Measurements from ENCODE around the gene NUDT9. TPM values are rescaled to one million over a fixed set of nuclear protein-coding genes. Genes with fewer than 3 reads are reported as not detected.
"Not testable (repeated sequence)": the region's sequence is repeated elsewhere in the genome, so short reads cannot be mapped to it uniquely, and the experiment has no call there.

The NUDT9 gene
- total and polyA plus RNA-seq, 11 donors, result 17.1 to 56.6 (median 26.4) TPM

GRCh38 chr4:87388901-87389300 lies 33.5 kb upstream of the NUDT9 start:
- H3K4me1 ChIP-seq, result peaks cover 0 to 43% (median 12%) of the 10 kb centered on the region in 12 donors
- intact Hi-C loops (cut with DNase I), result loop anchor here in 1 of 10 donors (10.0 kb wide), 2 partner anchors 146 to 286 kb away; no protein-coding TSS in a partner anchor
- peaks cover 0 to 31% (median 0%) of the 10 kb centered on the region in 12 donors for H3K9me3 ChIP-seq
- WGBS, 4 donors, result 83 to 90% (median 88%) methylated on average over 3 of the region's 3 CpGs
- peak overlapping the region in 1 of 12 donors; percentile 94 for H3K27ac ChIP-seq
- peak overlapping the region in 9 of 12 donors; percentile 63 to 82 (median 72) for H3K4me3 ChIP-seq
- peaks cover 0 to 1% (median 0%) of the 10 kb centered on the region in 9 donors for H3K36me3 ChIP-seq
- H3K27me3 ChIP-seq, result no peaks in the 10 kb centered on the region
- ATAC-seq (no peak), DNase-seq (no peak)
- TF ChIP-seq POLR2A (IDR thresholded peaks at IDR 0.05), result no peak
- TF ChIP-seq CTCF (IDR thresholded peaks at IDR 0.05), result no peak

- 79 to 86% (median 86%) methylated on average over 20 of the region's 20 CpGs for WGBS, 4 donors
- peak in 1 of 5 donors; percentile 28 for DNase-seq
- peak overlapping the region in 6 of 12 donors; percentile 87 to 94 (median 90) for H3K27ac ChIP-seq
Measured at GRCh38 chr4:87390055-87390454, 32.3 kb upstream of the NUDT9 start.

GRCh38 chr4:87390551-87390890 lies 31.9 kb upstream of the NUDT9 start:
- Histone ChIP-seq H3K27ac (peak overlapping the region; percentile 73 to 94 (median 88)), H3K4me1 (peaks cover 0 to 43% (median 11%) of the 10 kb centered on the region in 12 donors), H3K36me3 (no peaks in the 10 kb centered on the region), H3K27me3 (no peaks in the 10 kb centered on the region), H3K4me3 (peak overlapping the region; percentile 55 to 82 (median 70)), H3K9me3 (peaks cover 0 to 20% (median 0%) of the 10 kb centered on the region in 12 donors)
- ATAC-seq, result no peak
- TF ChIP-seq POLR2A (IDR thresholded peaks at IDR 0.05) (no peak), CTCF (IDR thresholded peaks at IDR 0.05) (no peak)
- DNase-seq, result no peak
- intact Hi-C loops (cut with DNase I), result loop anchor here in 2 of 10 donors (2.0 to 5.0 kb wide), 2 partner anchors 32 to 37 kb away; partner anchors contain the start of gene NUDT9 (in 1 of the 2)

More at GRCh38 chr4:87390055-87390454, 32.3 kb upstream of the NUDT9 start:
- not testable (repeated sequence) for H3K36me3 ChIP-seq, ATAC-seq, H3K27me3 ChIP-seq
- Histone ChIP-seq H3K4me3 (peak overlapping the region; percentile 55 to 82 (median 70)), H3K4me1 (peaks cover 0 to 43% (median 11%) of the 10 kb centered on the region in 12 donors), H3K9me3 (peaks cover 0 to 23% (median 0%) of the 10 kb centered on the region in 12 donors)
- intact Hi-C loops (cut with DNase I), result loop anchor here in 2 of 10 donors (2.0 to 5.0 kb wide), 2 partner anchors 33 to 37 kb away; partner anchors contain the start of gene NUDT9 (in 1 of the 2)

GRCh38 chr4:87390891-87391575 lies 31.3 kb upstream of the NUDT9 start, which contains the start of gene HSD17B11:
HSD17B11 (minus strand) TSS chr4:87391188; CDS start chr4:87391070, 118 bp downstream.
- Histone ChIP-seq H3K9me3 (peaks cover 0 to 15% (median 0%) of the 10 kb centered on the region in 12 donors), H3K4me1 (peaks cover 0 to 43% (median 11%) of the 10 kb centered on the region in 12 donors), H3K27me3 (no peaks in the 10 kb centered on the region), H3K27ac (peak within 1 kb of the TSS; percentile 73 to 94 (median 88)), H3K36me3 (no peaks in the 10 kb centered on the region), H3K4me3 (peak within 1 kb of the TSS; percentile 55 to 82 (median 70))
- ATAC-seq (peak; percentile 98 to 100 (median 100)), DNase-seq (peak; percentile 89 to 92 (median 91))
- intact Hi-C loops (cut with DNase I), result loop anchor here in 3 of 10 donors (1.0 to 5.0 kb wide), 3 partner anchors 31 to 36 kb away; partner anchors contain the start of gene NUDT9 (in 2 of the 3)
- 0 to 1% (median 0%) methylated on average over 31 to 32 of the region's 32 CpGs for WGBS, 4 donors
- TF ChIP-seq CTCF (IDR thresholded peaks at IDR 0.05) (peak in 5 of 12 donors; percentile 10 to 41 (median 36)), POLR2A (IDR thresholded peaks at IDR 0.05) (peak in 1 of 2 donors; percentile 89)

Data from heart left ventricle (tissue), 16 donors.